ENCODE results near the gene MLLT3. TPM values are rescaled to one million over a fixed set of nuclear protein-coding genes. Genes with fewer than 3 reads are reported as not detected.

The MLLT3 gene
- total RNA-seq, 1 experiment from 2014 or later: 7.0 TPM

GRCh38 chr9:20538956-20539355 lies 83.3 kb downstream of the MLLT3 start (continued):
- no peak for TF ChIP-seq ZNF512 (CRISPR knock-in tag; IDR thresholded peaks at IDR 0.05; ENCODE audit: borderline replicate concordance)
- TF ChIP-seq GTF2I (CRISPR knock-in tag; conservative IDR thresholded peaks at IDR 0.05): no peak
- TF ChIP-seq HMGXB4 (CRISPR knock-in tag; IDR thresholded peaks at IDR 0.05): no peak
- TF ChIP-seq SOX15 (CRISPR knock-in tag; IDR thresholded peaks at IDR 0.05): no peak
- TF ChIP-seq PREB (CRISPR knock-in tag; IDR thresholded peaks at IDR 0.05; ENCODE audit: borderline replicate concordance): no peak
- TF ChIP-seq SP1 (CRISPR knock-in tag; conservative IDR thresholded peaks at IDR 0.05): no peak
- TF ChIP-seq KAT7 (CRISPR knock-in tag; IDR thresholded peaks at IDR 0.05; ENCODE audit: borderline replicate concordance): no peak
- TF ChIP-seq EMX1 (CRISPR knock-in tag; IDR thresholded peaks at IDR 0.05): no peak
- no peak for TF ChIP-seq ZBTB21 (CRISPR knock-in tag; IDR thresholded peaks at IDR 0.05; ENCODE audit: borderline replicate concordance)
- no peak for TF ChIP-seq ZNF232 (CRISPR knock-in tag; IDR thresholded peaks at IDR 0.05)
- no peak for TF ChIP-seq FOXP1 (CRISPR knock-in tag; IDR thresholded peaks at IDR 0.05; ENCODE audit: borderline replicate concordance)
- TF ChIP-seq, protein P1, sequence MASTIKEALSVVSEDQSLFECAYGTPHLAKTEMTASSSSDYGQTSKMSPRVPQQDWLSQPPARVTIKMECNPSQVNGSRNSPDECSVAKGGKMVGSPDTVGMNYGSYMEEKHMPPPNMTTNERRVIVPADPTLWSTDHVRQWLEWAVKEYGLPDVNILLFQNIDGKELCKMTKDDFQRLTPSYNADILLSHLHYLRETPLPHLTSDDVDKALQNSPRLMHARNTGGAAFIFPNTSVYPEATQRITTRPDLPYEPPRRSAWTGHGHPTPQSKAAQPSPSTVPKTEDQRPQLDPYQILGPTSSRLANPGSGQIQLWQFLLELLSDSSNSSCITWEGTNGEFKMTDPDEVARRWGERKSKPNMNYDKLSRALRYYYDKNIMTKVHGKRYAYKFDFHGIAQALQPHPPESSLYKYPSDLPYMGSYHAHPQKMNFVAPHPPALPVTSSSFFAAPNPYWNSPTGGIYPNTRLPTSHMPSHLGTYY (CRISPR knock-in tag; IDR thresholded peaks at IDR 0.05): no peak
- TF ChIP-seq JAZF1 (CRISPR knock-in tag; IDR thresholded peaks at IDR 0.05): no peak

DNA sequence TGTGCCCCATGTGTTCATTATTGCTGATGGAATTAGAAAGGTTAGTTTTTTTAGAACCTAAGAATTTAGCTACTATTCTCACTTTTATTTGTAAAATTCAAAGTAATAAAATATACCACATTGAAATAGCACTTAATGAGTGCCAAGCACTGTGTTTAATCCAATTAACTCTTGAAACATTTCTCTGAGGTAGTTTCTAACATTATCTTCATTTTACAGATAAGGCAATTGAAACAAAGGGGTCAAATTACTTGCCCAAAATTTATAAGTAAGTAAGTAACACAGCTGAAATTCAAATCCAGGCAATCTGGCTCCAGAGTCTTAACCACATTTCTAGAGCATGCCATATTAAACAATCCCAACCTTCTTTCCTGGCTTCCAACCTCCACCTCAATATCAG lies 84.2 kb downstream of the MLLT3 start:
- CTCF ChIA-PET: interaction anchor here (3.0 kb wide), 1 partner anchor 13 kb away, joined by 23 read pairs; no protein-coding TSS in a partner anchor
- TF ChIP-seq, protein P2, sequence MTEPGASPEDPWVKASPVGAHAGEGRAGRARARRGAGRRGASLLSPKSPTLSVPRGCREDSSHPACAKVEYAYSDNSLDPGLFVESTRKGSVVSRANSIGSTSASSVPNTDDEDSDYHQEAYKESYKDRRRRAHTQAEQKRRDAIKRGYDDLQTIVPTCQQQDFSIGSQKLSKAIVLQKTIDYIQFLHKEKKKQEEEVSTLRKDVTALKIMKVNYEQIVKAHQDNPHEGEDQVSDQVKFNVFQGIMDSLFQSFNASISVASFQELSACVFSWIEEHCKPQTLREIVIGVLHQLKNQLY (CRISPR knock-in tag; IDR thresholded peaks at IDR 0.05): no peak
- TF ChIP-seq ATF2 (CRISPR knock-in tag; IDR thresholded peaks at IDR 0.05; ENCODE audit: borderline replicate concordance, low read depth) (no peak), SMAD3 (CRISPR knock-in tag; IDR thresholded peaks at IDR 0.05; ENCODE audit: borderline replicate concordance) (no peak), GRHL2 (CRISPR knock-in tag; IDR thresholded peaks at IDR 0.05; ENCODE audit: insufficient replicate concordance, severe bottlenecking) (no peak), HMGA2 (CRISPR knock-in tag; IDR thresholded peaks at IDR 0.05) (no peak), ZNF263 (CRISPR knock-in tag; IDR thresholded peaks at IDR 0.05; ENCODE audit: low read depth) (no peak), FOXK1 (CRISPR knock-in tag; IDR thresholded peaks at IDR 0.05) (no peak), EMX1 (CRISPR knock-in tag; IDR thresholded peaks at IDR 0.05) (no peak), ZNF317 (CRISPR knock-in tag; IDR thresholded peaks at IDR 0.05; ENCODE audit: borderline replicate concordance, low read depth) (no peak), ZNF232 (CRISPR knock-in tag; IDR thresholded peaks at IDR 0.05) (no peak), FOXP4 (CRISPR knock-in tag; IDR thresholded peaks at IDR 0.05) (no peak)
- TF ChIP-seq, protein P3, sequence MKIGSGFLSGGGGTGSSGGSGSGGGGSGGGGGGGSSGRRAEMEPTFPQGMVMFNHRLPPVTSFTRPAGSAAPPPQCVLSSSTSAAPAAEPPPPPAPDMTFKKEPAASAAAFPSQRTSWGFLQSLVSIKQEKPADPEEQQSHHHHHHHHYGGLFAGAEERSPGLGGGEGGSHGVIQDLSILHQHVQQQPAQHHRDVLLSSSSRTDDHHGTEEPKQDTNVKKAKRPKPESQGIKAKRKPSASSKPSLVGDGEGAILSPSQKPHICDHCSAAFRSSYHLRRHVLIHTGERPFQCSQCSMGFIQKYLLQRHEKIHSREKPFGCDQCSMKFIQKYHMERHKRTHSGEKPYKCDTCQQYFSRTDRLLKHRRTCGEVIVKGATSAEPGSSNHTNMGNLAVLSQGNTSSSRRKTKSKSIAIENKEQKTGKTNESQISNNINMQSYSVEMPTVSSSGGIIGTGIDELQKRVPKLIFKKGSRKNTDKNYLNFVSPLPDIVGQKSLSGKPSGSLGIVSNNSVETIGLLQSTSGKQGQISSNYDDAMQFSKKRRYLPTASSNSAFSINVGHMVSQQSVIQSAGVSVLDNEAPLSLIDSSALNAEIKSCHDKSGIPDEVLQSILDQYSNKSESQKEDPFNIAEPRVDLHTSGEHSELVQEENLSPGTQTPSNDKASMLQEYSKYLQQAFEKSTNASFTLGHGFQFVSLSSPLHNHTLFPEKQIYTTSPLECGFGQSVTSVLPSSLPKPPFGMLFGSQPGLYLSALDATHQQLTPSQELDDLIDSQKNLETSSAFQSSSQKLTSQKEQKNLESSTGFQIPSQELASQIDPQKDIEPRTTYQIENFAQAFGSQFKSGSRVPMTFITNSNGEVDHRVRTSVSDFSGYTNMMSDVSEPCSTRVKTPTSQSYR (CRISPR knock-in tag; IDR thresholded peaks at IDR 0.05): no peak

More for the DNA sequence above, 84.2 kb downstream of the MLLT3 start:
- no peak for ATAC-seq
- H3K27me3 Mint-ChIP-seq (ENCODE audit: low read depth): no peaks in the 10 kb centered on the region; the same call in 1 of the 2 replicates
- DNase-seq (ENCODE audit: low spot score): no peak
- H3K27ac Mint-ChIP-seq: no peak overlapping the region
- peaks cover 31% of the 10 kb centered on the region for H3K36me3 Mint-ChIP-seq
- no peak overlapping the region for H3K4me3 Mint-ChIP-seq
- POLR2A ChIA-PET: no interaction called here
- no peaks in the 10 kb centered on the region for H3K4me1 Mint-ChIP-seq
- H3K9me3 Mint-ChIP-seq: peaks cover 35% of the 10 kb centered on the region
